ENCODE data around the gene SH3BP4. TPM values are rescaled to one million over a fixed set of nuclear protein-coding genes. Genes with fewer than 3 reads are reported as not detected.

SH3BP4 gene
- total and polyA plus RNA-seq, 2 of the 8 experiments (the other 6 are each of a cell fraction or from before 2014, with no cell fraction given), result 28.3 to 35.4 TPM

GRCh38 chr2:234990300-234990699, 38.5 kb downstream of the SH3BP4 start:
- H3K79me2 ChIP-seq (ENCODE audit: control insufficient read depth in 1 of 2, insufficient read depth in 2 of 2, low read length in 2 of 2), result peaks cover 30 to 97% of the 10 kb centered on the region in 2 experiments
- ChIA-PET POLR2A (ENCODE audit: partially characterized antibody) (interaction anchor here (0.5 kb wide), 1 partner anchor 102 kb away, joined by 3 read pairs; no protein-coding TSS in a partner anchor), CTCF (ENCODE audit: partially characterized antibody) (interaction anchor here (2.4 kb wide), 1 partner anchor 8 kb away, joined by 10 read pairs; no protein-coding TSS in a partner anchor)
- H2BK20ac ChIP-seq (ENCODE audit: low read length), result no peak overlapping the region
- H3K9me3 ChIP-seq (ENCODE audit: insufficient read depth in 2 of 2, low read depth in 1 of 2, low read length in 1 of 2), result no peaks in the 10 kb centered on the region
- peaks cover 3 to 19% of the 10 kb centered on the region in 2 experiments for H4K20me1 ChIP-seq (replicated peaks in 1 of 2; ENCODE audit: control insufficient read depth in 1 of 2, insufficient read depth in 2 of 2, low read length in 2 of 2)
- no peak overlapping the region for H3K9ac ChIP-seq (replicated peaks in 1 of 4; ENCODE audit: extremely low read depth in 1 of 4, low read depth in 3 of 4, low read length in 3 of 4)
- no peak overlapping the region for H3K4me2 ChIP-seq (ENCODE audit: insufficient read depth in 1 of 2, low read depth in 2 of 2, low read length in 2 of 2)
- no peak overlapping the region for H2BK120ac ChIP-seq (replicated peaks; ENCODE audit: low read depth, low read length)
- WGBS, 2 experiments (ENCODE audit: extremely low coverage in 1 of 2, insufficient coverage in 1 of 2, insufficient read length in 1 of 2, insufficient replicate concordance in 2 of 2, low coverage in 1 of 2, low lambda C conversion rate in 2 of 2, missing lambda C conversion rate in 1 of 2), result 88% methylated on average over 7 of the region's 7 CpGs; no CpG with 5 or more reads in 1 of the 2 experiments
- H3K27ac ChIP-seq (ENCODE audit: low read depth, low read length), result no peak overlapping the region
- H3K4me3 ChIP-seq (ENCODE audit: extremely low read depth in 1 of 4, insufficient read depth in 2 of 4, low read depth in 3 of 4, low read length in 4 of 4), result no peak overlapping the region
- no peak overlapping the region for H2AK5ac ChIP-seq (ENCODE audit: low read depth, low read length)
- no peak overlapping the region for H2BK15ac ChIP-seq (ENCODE audit: low read length)
- no peak overlapping the region for H2AFZ ChIP-seq (ENCODE audit: low read length)
- H4K91ac ChIP-seq (replicated peaks; ENCODE audit: insufficient read length, low read length), result no peak overlapping the region
- H3K56ac ChIP-seq (replicated peaks; ENCODE audit: insufficient read length, low read depth, low read length), result no peak overlapping the region
- no peak overlapping the region for H4K5ac ChIP-seq (ENCODE audit: insufficient read length, low read depth, low read length)
- FAIRE-seq, result no peak
- no peak overlapping the region for H2BK12ac ChIP-seq (ENCODE audit: low read depth, low read length)
- H2BK5ac ChIP-seq (ENCODE audit: low read depth, low read length), result no peak overlapping the region
- H3K4ac ChIP-seq (replicated peaks; ENCODE audit: insufficient read length, low read depth, low read length), result no peak overlapping the region
- H3K18ac ChIP-seq (ENCODE audit: extremely low read depth, low read length), result no peak overlapping the region
- no peak for TF ChIP-seq POLR2AphosphoS5 (IDR thresholded peaks at IDR 0.05; ENCODE audit: low read depth, low read length)
- no peak for TF ChIP-seq EP300 (IDR thresholded peaks at IDR 0.05; ENCODE audit: borderline replicate concordance in 1 of 2, low read depth in 2 of 2, low read length in 2 of 2)
- no peaks in the 10 kb centered on the region for H3K27me3 ChIP-seq (replicated peaks in 1 of 4; ENCODE audit: control insufficient read depth in 3 of 4, extremely low read depth in 1 of 4, insufficient read depth in 3 of 4, low read length in 3 of 4)
- H4K8ac ChIP-seq (ENCODE audit: extremely low read depth, insufficient read depth, low read length), result no peak overlapping the region
- H3K36me3 ChIP-seq (ENCODE audit: control insufficient read depth in 2 of 4, insufficient read depth in 4 of 4, low read length in 3 of 4), result peaks cover 0 to 4% (median 0%) of the 10 kb centered on the region in 4 experiments; a peak in 1 of 8 replicates
- peaks cover 57% of the 10 kb centered on the region for H3K79me1 ChIP-seq (ENCODE audit: low read depth, low read length)
- DNase-seq (ENCODE audit: low read depth in 1 of 2, low spot score in 2 of 2), result no peak
- H3K23ac ChIP-seq (ENCODE audit: insufficient read length), result no peak overlapping the region
- no peak overlapping the region for H3K14ac ChIP-seq (ENCODE audit: insufficient read length)
- H3K23me2 ChIP-seq (ENCODE audit: low read depth, low read length), result no peaks in the 10 kb centered on the region
- peaks cover 3 to 26% (median 9%) of the 10 kb centered on the region in 4 experiments for H3K4me1 ChIP-seq (replicated peaks in 1 of 4; ENCODE audit: control insufficient read depth in 3 of 4, insufficient read depth in 4 of 4, low read length in 3 of 4)
